Panc1 (cell line): ENCODE results near the gene PDE3A.

Experiments
- CTCF ChIP-seq: fragments of 450-650 bp; IDR thresholded peaks from 2 replicates; pipeline ENCODE4 v1.5.1; 2017; ENCODE audit warnings: mild to moderate bottlenecking
- POLR2AphosphoS5 ChIP-seq: IDR thresholded peaks from 2 replicates; pipeline ENCODE4 v1.6.1; 2012; ENCODE audit warnings: mild to moderate bottlenecking, low read depth, low read length, moderate library complexity
- REST ChIP-seq, 2 experiments: IDR thresholded peaks; 2 replicates each; pipeline ENCODE4 v1.6.1; 2011 to 2012; ENCODE audit warnings: low read depth in 2 of 2, control low read depth in 1 of 2, low read length in 1 of 2, mild to moderate bottlenecking in 1 of 2, moderate library complexity in 1 of 2; ENCODE audit not compliant: insufficient read depth in 1 of 2
- SIN3A ChIP-seq: IDR thresholded peaks from 2 replicates; pipeline ENCODE4 v1.6.1; 2012; ENCODE audit warnings: low read depth, mild to moderate bottlenecking, low read length, moderate library complexity, borderline replicate concordance; ENCODE audit not compliant: insufficient read depth
- TCF7L2 ChIP-seq: IDR thresholded peaks from 2 replicates; pipeline ENCODE4 v1.6.1; 2011; ENCODE audit warnings: mild to moderate bottlenecking, low read depth, low read length, inconsistent platforms

GRCh38 chr12:20491290-20491689, 123.0 kb downstream of the PDE3A start:
- no peak for TF ChIP-seq CTCF
- TF ChIP-seq POLR2AphosphoS5, result no peak
- no peak for TF ChIP-seq REST (IDR thresholded peaks at IDR 0.05; ENCODE audit: insufficient read depth in 1 of 2, low read depth in 2 of 2, low read length in 1 of 2)
- no peak for TF ChIP-seq SIN3A
- TF ChIP-seq TCF7L2, result no peak
